Psoas muscle (tissue), 8 donors: ENCODE measurements around the gene RAI14. TPM values are rescaled to one million over a fixed set of nuclear protein-coding genes. Genes with fewer than 3 reads are reported as not detected.

Experiments
- ATAC-seq, 4 donors: fragments of 200-7000 bp; cut with Tn5 transposase; one replicate each; pipeline ENCODE4 v1.9.1; 2020; ENCODE audit warnings: moderate library complexity in 3 of 4, mild to moderate bottlenecking in 2 of 4
- DNase-seq, 2 donors: peaks; one replicate each; pipeline ENCODE4 v3.0.0-alpha.2; 2020
- H3K27ac ChIP-seq: fragments of 200-600 bp; one replicate; pipeline ENCODE4 v1.8.0; 2022
- H3K27me3 ChIP-seq, 3 donors: fragments of 200-600 bp in 1 of 3; one replicate each; pipeline versions ENCODE4 v1.6.1 to v1.8.0; 2013 to 2022; ENCODE audit warnings: low read length in 2 of 3, mild to moderate bottlenecking in 2 of 3, moderate library complexity in 1 of 3; ENCODE audit not compliant: insufficient read depth in 3 of 3
- H3K36me3 ChIP-seq, 2 donors: fragments of 200-600 bp in 1 of 2; one replicate each; pipeline versions ENCODE4 v1.6.1 to v1.8.0; 2013 to 2022; ENCODE audit warnings: low read depth in 1 of 2, mild to moderate bottlenecking in 1 of 2, moderate library complexity in 1 of 2; ENCODE audit not compliant: insufficient read depth in 1 of 2
- H3K4me1 ChIP-seq: fragments of 200-600 bp; one replicate; pipeline ENCODE4 v1.8.0; 2022
- H3K4me3 ChIP-seq: fragments of 200-600 bp; one replicate; pipeline ENCODE4 v1.8.0; 2022; ENCODE audit warnings: mild to moderate bottlenecking
- H3K9me3 ChIP-seq: fragments of 200-600 bp; one replicate; pipeline ENCODE4 v1.8.0; 2022
- CTCF ChIP-seq: fragments of 200-600 bp; IDR thresholded peaks from one replicate; pipeline ENCODE4 v1.8.0; 2022; ENCODE audit warnings: antibody characterized with exemption
- WGBS, 3 donors: extraction: QIAGEN DNeasy Blood & Tissue Kit; methylation state at CpG; one replicate each; pipeline versions ENCODE4 v1.1.6 to v1.1.7; 2013; 5-methylcytosine and 5-hydroxymethylcytosine counted together
- intact Hi-C, 2 donors: fragments of 100-400 bp; cut with DNase I; formaldehyde crosslinking; loops; one replicate each; pipeline versions ENCODE4 v1.11.0 to v1.14.2; 2022
- long read RNA-seq, 2 donors: library from polyadenylated mRNA; unstranded; transcript quantifications; one replicate each; pipeline ENCODE4 v2.0.0, GENCODE V29; 2021
- polyA plus RNA-seq, 3 donors: library from polyadenylated mRNA; stranded (reverse); fragments of 200-250 nt; gene quantifications; one replicate each; pipeline ENCODE4 v1.2.3, GENCODE V29; 2013
- total RNA-seq, 4 donors: library from RNA; stranded (reverse); fragmentation: NEBNext Ultra II Directional in 2 of 4; extraction: Animal tissue kit (Norgen Biotek cat#: 25700) in 2 of 4; gene quantifications; one replicate each; pipeline versions ENCODE4 v1.2.1 to v1.2.4, GENCODE V29; 2021 to 2023
- donor health status: healthy with polysubstance abuse.
- donor health status: DM: no; HTN: no; CAD: no; lungs with moderate emphysema.
- donor health status: Bipolar disorder and iron deficiency.
- donor health status: healthy.
- donor health status: DM: yes; HTN: yes; CAD: no.
- donor health status: DM: no; HTN: no; CAD: no.
- donor health status: DM: no; HTN: no; CAD: no.
- donor health status: DM: yes; HTN: yes; CAD: no.

The RAI14 gene
- total RNA-seq (1 to 10 TPM; 1.9 to 4.3 (median 3.2) TPM), polyA plus RNA-seq (1 to 10 TPM in 1 of 3 donors, under 1 TPM in 2; 0.69 to 2.1 (median 0.91) TPM)
- long read RNA-seq, donor 1 = 0 reads
- long read RNA-seq, donor 2 = 0 reads

GRCh38 chr5:34656001-34656699 is at the start of gene RAI14:
Gene RAI14 (plus strand): TSS chr5:34656328. CDS start chr5:34686920, 30,592 bp downstream.
- H3K4me1 ChIP-seq = peaks cover 4% of the 10 kb centered on the region
- WGBS, 3 donors = 0% methylated on average over 39 to 79 of the region's 79 CpGs
- DNase-seq (peak; percentile 79 to 81), ATAC-seq (peak; percentile 66 to 88 (median 80))
- peaks cover 0 to 58% (median 5%) of the 10 kb centered on the region in 3 donors for H3K27me3 ChIP-seq
- H3K36me3 ChIP-seq = no peaks in the 10 kb centered on the region
- no peak for TF ChIP-seq CTCF
- H3K27ac ChIP-seq = peak within 1 kb of the TSS; percentile 56
- H3K4me3 ChIP-seq = peak within 1 kb of the TSS; percentile 79
- no peaks in the 10 kb centered on the region for H3K9me3 ChIP-seq
- intact Hi-C loops = loop anchor here in 1 of 2 donors (2.0 kb wide), 1 partner anchor 239 kb away; no protein-coding TSS in a partner anchor

GRCh38 chr5:34608368-34608767 is 47.8 kb upstream of the RAI14 start:
- no peak overlapping the region for H3K27ac ChIP-seq
- DNase-seq = no peak
- no peak for TF ChIP-seq CTCF
- intact Hi-C loops = no loop called here
- 67 to 76% (median 75%) methylated on average over 3 of the region's 3 CpGs for WGBS, 3 donors
- no peaks in the 10 kb centered on the region for H3K27me3 ChIP-seq
- ATAC-seq = no peak
- no peaks in the 10 kb centered on the region for H3K36me3 ChIP-seq
- no peaks in the 10 kb centered on the region for H3K4me1 ChIP-seq
- H3K9me3 ChIP-seq = no peaks in the 10 kb centered on the region
- no peak overlapping the region for H3K4me3 ChIP-seq

- Histone ChIP-seq H3K4me3 (no peak overlapping the region), H3K4me1 (no peaks in the 10 kb centered on the region), H3K27ac (peak overlapping the region; percentile 23), H3K27me3 (no peaks in the 10 kb centered on the region), H3K9me3 (no peaks in the 10 kb centered on the region), H3K36me3 (no peaks in the 10 kb centered on the region)
- DNase-seq (no peak), ATAC-seq (no peak)
- intact Hi-C loops = no loop called here
- TF ChIP-seq CTCF = no peak
- 22 to 28% (median 23%) methylated on average over 3 of the region's 3 CpGs for WGBS, 3 donors
These were observed 47.1 kb upstream of the RAI14 start for GRCh38 chr5:34608859-34609648.

GRCh38 chr5:34609951-34610441 is 46.1 kb upstream of the RAI14 start:
- TF ChIP-seq CTCF = no peak
- Histone ChIP-seq H3K9me3 (no peaks in the 10 kb centered on the region), H3K36me3 (no peaks in the 10 kb centered on the region), H3K27me3 (no peaks in the 10 kb centered on the region), H3K4me3 (no peak overlapping the region), H3K27ac (no peak overlapping the region), H3K4me1 (no peaks in the 10 kb centered on the region)
- ATAC-seq = no peak
- no peak for DNase-seq
- intact Hi-C loops = no loop called here
- 31 to 56% (median 43%) methylated on average over 6 of the region's 6 CpGs for WGBS, 3 donors
